GM23248 (cell line): Measurements from ENCODE around the gene ZNF326.

Experiments
- EZH2 ChIP-seq: fragments of 200-600 bp; sonication (generic); IDR thresholded peaks from 2 replicates; pipeline ENCODE4 v1.6.1; 2018; ENCODE audit warnings: antibody characterized with exemption, mild to moderate bottlenecking; ENCODE audit not compliant: insufficient read depth, poor library complexity, severe bottlenecking
- EZH2phosphoT487 ChIP-seq: fragments of 200-600 bp; sonication (generic); IDR thresholded peaks from 2 replicates; pipeline ENCODE4 v1.6.1; 2018; ENCODE audit warnings: antibody characterized with exemption, moderate library complexity, mild to moderate bottlenecking, low read depth; ENCODE audit not compliant: insufficient read depth

DNA sequence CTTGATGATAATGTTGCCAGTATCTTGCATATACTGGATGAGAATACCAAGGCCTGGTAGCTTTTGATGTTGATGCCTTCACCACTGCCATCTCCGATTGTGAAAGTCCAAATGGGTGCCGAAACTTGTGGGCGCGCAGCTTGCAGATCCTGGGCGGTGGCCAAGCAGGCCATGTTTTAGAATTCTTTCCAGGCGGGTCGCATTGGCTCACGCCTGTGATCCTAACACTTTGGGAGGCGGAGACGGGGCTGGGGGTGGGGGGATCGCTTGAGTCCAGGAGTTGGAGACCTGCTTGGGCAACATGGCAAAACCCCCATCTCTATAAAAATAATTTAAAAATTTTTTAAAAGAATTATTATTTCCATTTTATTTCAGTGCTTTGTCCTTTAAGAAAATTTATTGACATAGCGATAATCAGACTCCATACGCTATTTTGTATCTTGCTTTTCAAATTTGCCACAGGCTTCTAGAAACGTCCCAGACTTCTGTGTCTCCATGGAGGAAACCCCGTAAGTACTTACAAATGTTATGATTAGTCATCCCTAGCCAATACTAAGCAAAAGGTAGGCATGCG lies 592 bp upstream of the ZNF326 start:
- TF ChIP-seq EZH2phosphoT487 (no peak), EZH2 (no peak)
